Epithelial cell of prostate (primary cell): ENCODE data around the gene RASGRP3.

ENCODE experiments used
- DNase-seq: peaks from one replicate; pipeline ENCODE4 v3.0.0-alpha.2; 2011; ENCODE audit warnings: low read depth, low spot score
- H3K27ac ChIP-seq: fragments of 450-650 bp; 2 replicates; pipeline ENCODE4 v1.5.1; 2017; ENCODE audit warnings: mild to moderate bottlenecking

Gene RASGRP3

GRCh38 chr2:33606622-33607021 lies 130.2 kb downstream of the RASGRP3 start:
- no peak for DNase-seq

DNA sequence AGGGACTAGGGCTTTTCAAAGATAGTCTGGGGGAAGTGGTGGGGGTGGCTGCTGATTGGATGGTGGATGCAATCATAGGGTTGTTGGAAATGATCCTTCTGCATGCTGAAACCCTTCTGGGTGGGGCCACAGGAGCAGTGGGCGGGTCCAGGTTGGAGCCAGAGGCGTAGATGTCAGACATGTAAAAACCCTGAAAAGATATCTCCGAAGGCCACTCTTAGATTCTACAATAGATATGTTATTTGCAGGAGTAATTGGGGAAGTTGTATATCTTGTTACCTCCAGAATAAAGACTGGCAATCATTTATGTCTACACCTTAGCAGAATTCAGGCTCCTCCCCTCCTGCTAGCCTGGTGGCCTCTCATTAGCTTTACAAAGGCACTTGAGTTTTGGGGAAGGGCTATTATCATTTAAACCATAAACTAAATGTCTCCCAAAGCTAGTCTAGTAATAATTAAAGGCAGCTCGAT lies 130.8 kb downstream of the RASGRP3 start:
- no peak overlapping the region for H3K27ac ChIP-seq
- DNase-seq: no peak

More at GRCh38 chr2:33606622-33607021, 130.2 kb downstream of the RASGRP3 start:
- no peak overlapping the region for H3K27ac ChIP-seq

- no peak for DNase-seq
- H3K27ac ChIP-seq: no peak overlapping the region
Measured at GRCh38 chr2:33607905-33608304, 131.5 kb downstream of the RASGRP3 start.

DNA sequence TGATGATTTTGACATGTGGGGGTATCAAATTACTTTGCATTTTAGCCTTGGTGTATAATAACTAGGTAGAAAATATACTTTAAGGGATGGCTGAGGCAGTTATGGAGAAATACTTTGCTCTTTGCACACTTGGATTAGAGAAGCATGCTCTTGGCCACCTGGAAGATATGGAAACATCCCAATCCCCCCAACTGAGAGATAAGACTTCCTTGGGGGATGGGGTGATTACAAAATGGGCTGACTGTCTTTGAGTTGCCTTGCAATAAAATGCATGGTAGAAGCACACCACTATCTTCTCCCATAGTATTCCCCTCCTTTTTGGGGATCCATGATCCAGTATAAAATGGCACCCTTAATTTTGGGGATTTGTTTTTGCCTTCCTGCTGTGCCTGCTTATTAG lies 137.7 kb downstream of the RASGRP3 start:
- no peak overlapping the region for H3K27ac ChIP-seq
- no peak for DNase-seq
